Upper lobe of left lung (tissue), 6 donors: Measurements from ENCODE around the gene AMPD3. TPM values are rescaled to one million over a fixed set of nuclear protein-coding genes. Genes with fewer than 3 reads are reported as not detected.
A peak's percentile ranks its signal among the peaks of the same experiment; 100 is the strongest.

Experiments
- ATAC-seq, 2 donors: fragments of 200-7000 bp; cut with Tn5 transposase; one replicate each; pipeline ENCODE4 v1.9.1; 2022; ENCODE audit warnings: mild to moderate bottlenecking in 2 of 2, moderate library complexity in 2 of 2; ENCODE audit not compliant: low FRiP score in 2 of 2
- DNase-seq, 2 donors: peaks; one replicate each; pipeline ENCODE4 v3.0.0-alpha.2; 2019 to 2020
- H3K27ac ChIP-seq, 4 donors: fragments of 200-600 bp; sonication (generic); one replicate each; pipeline ENCODE4 v1.5.1; 2016 to 2019
- H3K27me3 ChIP-seq, 4 donors: fragments of 200-600 bp; sonication (generic); one replicate each; pipeline ENCODE4 v1.5.1; 2017 to 2019
- H3K36me3 ChIP-seq, 4 donors: fragments of 200-600 bp; sonication (generic); one replicate each; pipeline ENCODE4 v1.5.1; 2016 to 2019
- H3K4me1 ChIP-seq, 4 donors: fragments of 200-600 bp; sonication (generic); one replicate each; pipeline ENCODE4 v1.5.1; 2018 to 2019
- H3K4me3 ChIP-seq, 4 donors: fragments of 200-600 bp; sonication (generic); one replicate each; pipeline ENCODE4 v1.5.1; 2017 to 2019; ENCODE audit warnings: mild to moderate bottlenecking in 2 of 4, moderate library complexity in 1 of 4
- H3K9me3 ChIP-seq, 4 donors: fragments of 200-600 bp; sonication (generic); one replicate each; pipeline ENCODE4 v1.5.1; 2018 to 2019
- EP300 ChIP-seq, 4 donors: sonication (generic); formaldehyde crosslinking; IDR thresholded peaks; one replicate each; pipeline ENCODE4 v1.5.1; 2017; ENCODE audit warnings: antibody characterized with exemption in 4 of 4, control low read depth in 2 of 4
- POLR2A ChIP-seq, 4 donors: fragments of 450-650 bp; IDR thresholded peaks; one replicate each; pipeline ENCODE4 v1.5.1; 2016 to 2017; ENCODE audit warnings: antibody characterized with exemption in 4 of 4, mild to moderate bottlenecking in 2 of 4
- POLR2AphosphoS5 ChIP-seq, 2 donors: sonication (generic); formaldehyde crosslinking; IDR thresholded peaks; one replicate each; pipeline ENCODE4 v1.5.1; 2017; ENCODE audit warnings: antibody characterized with exemption in 2 of 2
- WGBS, 2 donors: methylation state at CpG; one replicate each; pipeline ENCODE4 v1.1.5; 2017 to 2018; 5-methylcytosine and 5-hydroxymethylcytosine counted together
- total RNA-seq, 6 donors: library from RNA; depleted of rRNA in 4 of 6; stranded (reverse); fragments of >200 nt in 4 of 6; gene quantifications; one replicate each; pipeline versions ENCODE4 v1.1.0 to v1.2.1, GENCODE V29; 2016 to 2021
- TF ChIP-seq, protein P1 (sequence below), 6 experiments: fragments of 450-650 bp in 4 of 6; fragments of 200-600 bp in 2 of 6; sonication (generic) in 2 of 6; IDR thresholded peaks; one replicate each; pipeline ENCODE4 v1.5.1; 2016 to 2019; ENCODE audit warnings: antibody characterized with exemption in 6 of 6
- donor health status: DM: no; HTN: no; CAD: no; lungs with moderate emphysema.
- donor health status: DM: no; HTN: yes; CAD: no; lungs with severe emphysema.

Gene AMPD3
- total RNA-seq, 6 donors from 2014 or later, result 5.4 to 49.2 (median 9.3) TPM

DNA sequence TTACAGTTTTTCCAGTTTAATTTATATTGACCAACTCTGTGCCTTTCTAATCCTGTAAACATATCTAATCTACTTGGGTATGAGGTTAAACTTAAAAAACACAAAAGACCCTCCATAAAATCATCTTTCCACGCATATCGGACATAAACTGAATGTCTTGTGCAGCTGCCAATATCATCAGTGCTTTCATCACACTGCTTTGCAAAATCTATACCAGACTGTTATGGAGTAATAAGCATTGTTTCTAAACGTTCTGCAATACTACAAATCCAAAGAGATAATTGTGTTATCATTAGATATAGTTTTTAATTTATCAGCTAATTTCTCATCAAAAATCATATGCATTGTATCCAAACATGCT lies 36.1 kb upstream of the AMPD3 start:
- DNase-seq, result no peak

DNA sequence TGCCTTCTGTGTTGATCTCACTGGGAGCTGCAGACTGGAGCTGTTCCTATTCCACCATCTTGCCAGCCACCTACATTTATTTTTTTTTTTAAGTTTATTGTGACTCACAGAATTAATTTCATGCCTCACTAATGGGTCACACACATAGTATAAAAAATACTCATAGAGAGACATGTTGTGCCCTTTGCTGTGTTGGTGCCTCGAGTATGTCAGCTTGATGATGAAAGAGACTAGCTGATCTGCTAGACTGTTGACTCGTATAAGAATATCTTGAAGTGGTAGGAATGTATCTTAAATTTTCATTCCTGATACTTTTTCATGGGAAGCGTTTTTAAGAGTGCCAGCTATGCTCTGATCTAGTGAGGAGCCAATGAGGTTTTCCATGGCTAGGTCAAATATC lies 28.6 kb upstream of the AMPD3 start:
- no peak for ATAC-seq
- TF ChIP-seq EP300 (IDR thresholded peaks at IDR 0.05) (no peak), POLR2A (IDR thresholded peaks at IDR 0.05) (no peak)
- TF ChIP-seq, protein P1, sequence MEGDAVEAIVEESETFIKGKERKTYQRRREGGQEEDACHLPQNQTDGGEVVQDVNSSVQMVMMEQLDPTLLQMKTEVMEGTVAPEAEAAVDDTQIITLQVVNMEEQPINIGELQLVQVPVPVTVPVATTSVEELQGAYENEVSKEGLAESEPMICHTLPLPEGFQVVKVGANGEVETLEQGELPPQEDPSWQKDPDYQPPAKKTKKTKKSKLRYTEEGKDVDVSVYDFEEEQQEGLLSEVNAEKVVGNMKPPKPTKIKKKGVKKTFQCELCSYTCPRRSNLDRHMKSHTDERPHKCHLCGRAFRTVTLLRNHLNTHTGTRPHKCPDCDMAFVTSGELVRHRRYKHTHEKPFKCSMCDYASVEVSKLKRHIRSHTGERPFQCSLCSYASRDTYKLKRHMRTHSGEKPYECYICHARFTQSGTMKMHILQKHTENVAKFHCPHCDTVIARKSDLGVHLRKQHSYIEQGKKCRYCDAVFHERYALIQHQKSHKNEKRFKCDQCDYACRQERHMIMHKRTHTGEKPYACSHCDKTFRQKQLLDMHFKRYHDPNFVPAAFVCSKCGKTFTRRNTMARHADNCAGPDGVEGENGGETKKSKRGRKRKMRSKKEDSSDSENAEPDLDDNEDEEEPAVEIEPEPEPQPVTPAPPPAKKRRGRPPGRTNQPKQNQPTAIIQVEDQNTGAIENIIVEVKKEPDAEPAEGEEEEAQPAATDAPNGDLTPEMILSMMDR (IDR thresholded peaks at IDR 0.05), result no peak
- 81 to 88% methylated on average over 3 of the region's 3 CpGs for WGBS, 2 donors
- H3K36me3 ChIP-seq, result no peaks in the 10 kb centered on the region
- no peak overlapping the region for H3K4me3 ChIP-seq
- no peak overlapping the region for H3K27ac ChIP-seq
- H3K4me1 ChIP-seq, result no peaks in the 10 kb centered on the region
- H3K9me3 ChIP-seq, result peaks cover 0 to 4% (median 0%) of the 10 kb centered on the region in 4 donors
- DNase-seq, result no peak
- no peaks in the 10 kb centered on the region for H3K27me3 ChIP-seq

More for the DNA sequence above, 36.1 kb upstream of the AMPD3 start:
- ATAC-seq, result no peak
- H3K36me3 ChIP-seq, result no peaks in the 10 kb centered on the region
- no peak overlapping the region for H3K4me3 ChIP-seq
- TF ChIP-seq POLR2A (IDR thresholded peaks at IDR 0.05), result no peak
- TF ChIP-seq POLR2AphosphoS5 (IDR thresholded peaks at IDR 0.05), result no peak
- no peak for TF ChIP-seq EP300 (IDR thresholded peaks at IDR 0.05)
- TF ChIP-seq, protein P1 (IDR thresholded peaks at IDR 0.05), result no peak
- WGBS, 2 donors, result 52 to 57% methylated on average over 3 of the region's 3 CpGs
- peak overlapping the region in 1 of 4 donors; percentile 7 for H3K27ac ChIP-seq
- H3K27me3 ChIP-seq, result no peaks in the 10 kb centered on the region
- peaks cover 0 to 15% (median 14%) of the 10 kb centered on the region in 4 donors for H3K4me1 ChIP-seq
- no peaks in the 10 kb centered on the region for H3K9me3 ChIP-seq

DNA sequence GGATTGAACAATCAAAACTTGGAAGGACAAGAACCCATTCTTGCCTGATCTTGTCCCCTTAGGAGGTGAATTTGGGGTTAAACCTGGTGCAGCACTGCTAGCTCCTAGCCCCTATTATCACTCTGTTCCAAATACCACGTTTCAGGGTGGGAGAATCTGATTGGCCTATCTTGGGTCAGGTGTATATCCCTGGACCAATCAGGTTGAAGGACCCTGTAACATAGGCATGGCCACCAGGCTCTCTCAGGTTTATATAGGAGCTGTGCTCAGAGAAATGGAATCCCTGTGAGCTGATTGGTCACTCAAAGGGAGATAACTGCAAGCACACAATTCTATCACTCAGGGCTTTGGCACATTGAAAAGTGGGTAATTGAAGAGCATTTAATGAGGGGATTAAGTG lies 26.6 kb upstream of the AMPD3 start:
- no peak overlapping the region for H3K4me3 ChIP-seq
- H3K9me3 ChIP-seq, result peaks cover 0 to 4% (median 0%) of the 10 kb centered on the region in 4 donors
- ATAC-seq (no peak), DNase-seq (no peak)
- no peaks in the 10 kb centered on the region for H3K36me3 ChIP-seq
- no peaks in the 10 kb centered on the region for H3K27me3 ChIP-seq
- no peak for TF ChIP-seq POLR2AphosphoS5 (IDR thresholded peaks at IDR 0.05)
- TF ChIP-seq, protein P1 (IDR thresholded peaks at IDR 0.05), result no peak
- no peaks in the 10 kb centered on the region for H3K4me1 ChIP-seq
- 60 to 71% methylated on average over 1 of the region's 1 CpG for WGBS, 2 donors
- no peak overlapping the region for H3K27ac ChIP-seq

DNA sequence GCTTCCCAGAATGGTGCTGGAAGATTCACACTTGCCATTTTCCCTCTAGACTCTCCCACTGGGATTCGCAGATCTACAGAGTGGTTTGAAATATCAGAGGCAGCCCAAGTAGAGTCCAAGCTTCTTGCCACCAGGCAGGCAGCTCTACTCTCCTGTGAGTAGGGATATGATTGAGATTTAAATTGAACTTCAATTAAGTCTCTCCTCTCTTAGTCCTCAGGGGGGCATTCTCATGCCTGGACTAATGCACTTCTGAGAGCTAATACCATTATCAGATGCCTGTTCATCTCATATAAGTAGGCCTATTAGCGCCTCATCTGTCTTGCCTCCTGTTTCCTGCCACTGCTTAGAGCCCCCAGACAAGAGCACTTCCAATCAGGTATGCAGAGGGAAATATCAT lies 25.5 kb upstream of the AMPD3 start:
- WGBS, 2 donors, result 94 to 95% methylated on average over 2 of the region's 2 CpGs

DNA sequence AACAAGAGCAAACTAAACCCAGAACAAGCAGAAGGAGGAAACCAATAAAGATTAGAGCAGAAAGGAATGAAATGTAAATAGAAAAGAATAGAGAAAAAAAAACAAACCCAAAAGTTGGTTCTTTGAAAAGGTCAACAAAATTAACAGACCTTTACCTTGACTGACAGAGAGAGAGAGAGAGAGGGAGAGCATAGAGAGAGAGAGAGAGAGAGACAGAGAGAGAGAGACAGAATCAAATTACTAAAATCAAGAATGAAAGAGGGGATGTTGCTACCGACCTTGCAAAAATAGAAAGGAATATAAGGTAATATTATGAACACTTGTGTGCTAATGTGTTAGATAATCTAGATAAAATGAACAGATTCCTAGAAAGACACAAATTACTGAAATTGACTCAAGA lies 22.6 kb upstream of the AMPD3 start:
- Histone ChIP-seq H3K27ac (no peak overlapping the region), H3K27me3 (no peaks in the 10 kb centered on the region), H3K4me3 (no peak overlapping the region), H3K4me1 (no peaks in the 10 kb centered on the region), H3K9me3 (no peaks in the 10 kb centered on the region), H3K36me3 (no peaks in the 10 kb centered on the region)
- DNase-seq (no peak), ATAC-seq (no peak)
- TF ChIP-seq, protein P1 (IDR thresholded peaks at IDR 0.05), result no peak
- TF ChIP-seq EP300 (IDR thresholded peaks at IDR 0.05) (no peak), POLR2A (IDR thresholded peaks at IDR 0.05) (no peak), POLR2AphosphoS5 (IDR thresholded peaks at IDR 0.05) (no peak)
- 62 to 83% methylated on average over 1 of the region's 1 CpG for WGBS, 2 donors

More for the DNA sequence above, 25.5 kb upstream of the AMPD3 start:
- Histone ChIP-seq H3K4me1 (no peaks in the 10 kb centered on the region), H3K36me3 (no peaks in the 10 kb centered on the region), H3K4me3 (no peak overlapping the region), H3K27me3 (no peaks in the 10 kb centered on the region), H3K27ac (no peak overlapping the region), H3K9me3 (peaks cover 0 to 4% (median 0%) of the 10 kb centered on the region in 4 donors)
- DNase-seq, result no peak
- no peak for ATAC-seq
- TF ChIP-seq, protein P1 (IDR thresholded peaks at IDR 0.05), result no peak
- no peak for TF ChIP-seq POLR2A (IDR thresholded peaks at IDR 0.05)
- TF ChIP-seq EP300 (IDR thresholded peaks at IDR 0.05), result no peak
- TF ChIP-seq POLR2AphosphoS5 (IDR thresholded peaks at IDR 0.05), result no peak
